LNCaP clone FGC (cell line): ENCODE results near the gene MXD3.

Experiments used
- DNase-seq: peaks from one replicate; pipeline ENCODE4 v3.0.0-alpha.2; 2011; ENCODE audit warnings: low read depth
- H3K4me3 ChIP-seq: 2 replicates; pipeline ENCODE4 v1.5.1; 2011; ENCODE audit warnings: mild to moderate bottlenecking, low read depth, low read length, control low read depth
- TF ChIP-seq, protein P1 (sequence below): IDR thresholded peaks from 2 replicates; pipeline ENCODE4 v1.5.1; 2012; ENCODE audit warnings: mild to moderate bottlenecking; ENCODE audit not compliant: control insufficient read depth, insufficient read depth; ENCODE audit errors: extremely low read depth

MXD3 gene

GRCh38 chr5:177356746-177357145 lies 45.0 kb upstream of the MXD3 start:
- no peak overlapping the region for H3K4me3 ChIP-seq
- TF ChIP-seq, protein P1, sequence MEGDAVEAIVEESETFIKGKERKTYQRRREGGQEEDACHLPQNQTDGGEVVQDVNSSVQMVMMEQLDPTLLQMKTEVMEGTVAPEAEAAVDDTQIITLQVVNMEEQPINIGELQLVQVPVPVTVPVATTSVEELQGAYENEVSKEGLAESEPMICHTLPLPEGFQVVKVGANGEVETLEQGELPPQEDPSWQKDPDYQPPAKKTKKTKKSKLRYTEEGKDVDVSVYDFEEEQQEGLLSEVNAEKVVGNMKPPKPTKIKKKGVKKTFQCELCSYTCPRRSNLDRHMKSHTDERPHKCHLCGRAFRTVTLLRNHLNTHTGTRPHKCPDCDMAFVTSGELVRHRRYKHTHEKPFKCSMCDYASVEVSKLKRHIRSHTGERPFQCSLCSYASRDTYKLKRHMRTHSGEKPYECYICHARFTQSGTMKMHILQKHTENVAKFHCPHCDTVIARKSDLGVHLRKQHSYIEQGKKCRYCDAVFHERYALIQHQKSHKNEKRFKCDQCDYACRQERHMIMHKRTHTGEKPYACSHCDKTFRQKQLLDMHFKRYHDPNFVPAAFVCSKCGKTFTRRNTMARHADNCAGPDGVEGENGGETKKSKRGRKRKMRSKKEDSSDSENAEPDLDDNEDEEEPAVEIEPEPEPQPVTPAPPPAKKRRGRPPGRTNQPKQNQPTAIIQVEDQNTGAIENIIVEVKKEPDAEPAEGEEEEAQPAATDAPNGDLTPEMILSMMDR = no peak
- no peak for DNase-seq

DNA sequence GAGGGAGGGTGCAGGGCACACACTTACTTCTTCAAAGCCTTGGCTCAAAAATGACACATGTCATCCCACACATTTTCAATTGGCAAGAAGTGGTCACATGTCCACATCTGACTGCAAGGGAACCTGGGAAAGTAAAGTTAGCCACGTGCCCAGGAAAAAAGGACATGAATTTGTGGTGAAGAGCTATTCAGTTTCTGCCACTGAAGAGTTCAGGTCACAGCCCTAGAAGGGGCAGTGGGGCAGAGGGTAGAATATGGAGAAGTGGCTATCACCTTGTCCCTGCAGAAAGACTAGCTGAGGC lies 44.1 kb upstream of the MXD3 start:
- TF ChIP-seq, protein P1 = no peak
- DNase-seq = no peak
- H3K4me3 ChIP-seq = no peak overlapping the region

DNA sequence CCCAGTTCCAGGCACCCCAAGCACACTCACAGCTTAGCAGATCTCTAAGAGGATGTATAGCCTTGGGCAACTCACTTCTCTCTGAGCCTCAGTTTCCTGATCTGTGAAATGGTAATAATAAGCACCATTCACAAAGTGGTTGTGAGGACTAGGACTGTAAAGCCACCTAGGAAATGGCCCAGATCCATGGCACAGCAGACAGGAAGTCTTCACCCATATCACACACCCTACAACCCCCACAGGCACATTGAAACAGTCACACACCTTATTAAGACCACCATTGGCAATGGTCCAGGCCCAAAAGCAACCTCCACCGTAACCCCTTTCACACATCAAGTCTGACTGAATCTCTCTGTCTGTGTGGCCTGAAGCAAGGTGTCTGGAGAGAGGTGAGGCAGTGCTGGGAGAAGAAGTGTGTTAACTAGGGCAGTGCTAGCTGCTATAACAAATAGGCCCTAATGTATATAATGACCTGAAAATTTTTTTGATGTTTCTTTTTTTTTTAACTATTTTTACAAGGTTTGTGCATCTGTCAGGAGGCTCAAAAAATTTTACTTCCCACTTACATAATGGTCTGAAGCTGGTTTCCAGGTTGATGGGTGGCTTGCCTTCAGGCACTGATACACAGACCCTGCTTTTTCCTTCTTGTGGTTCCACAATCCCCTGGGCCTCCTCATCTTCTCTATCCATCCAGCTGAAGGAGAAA lies 43.6 kb upstream of the MXD3 start:
- H3K4me3 ChIP-seq = no peak overlapping the region
- TF ChIP-seq, protein P1 = no peak
- no peak for DNase-seq

- no peak for DNase-seq
- TF ChIP-seq, protein P1 = no peak
- H3K4me3 ChIP-seq = no peak overlapping the region
These were observed 43.0 kb upstream of the MXD3 start for GRCh38 chr5:177354711-177355110.

- no peak for DNase-seq
- TF ChIP-seq, protein P1 = no peak
- H3K4me3 ChIP-seq = no peak overlapping the region
These were observed 42.6 kb upstream of the MXD3 start for GRCh38 chr5:177354256-177354655.

- no peak for DNase-seq
- TF ChIP-seq, protein P1 = no peak
These were observed 41.4 kb upstream of the MXD3 start for GRCh38 chr5:177353093-177353492.

More at GRCh38 chr5:177353093-177353492, 41.4 kb upstream of the MXD3 start:
- no peak overlapping the region for H3K4me3 ChIP-seq
